ENCODE measurements around the gene SEMA3E. TPM values are rescaled to one million over a fixed set of nuclear protein-coding genes. Genes with fewer than 3 reads are reported as not detected.

Gene SEMA3E
- total RNA-seq, 1 experiment from 2014 or later = 0.20 TPM

GRCh38 chr7:83494683-83495082 is 154.3 kb downstream of the SEMA3E start:
- no peaks in the 10 kb centered on the region for H3K27me3 ChIP-seq (replicated peaks; ENCODE audit: control insufficient read depth, insufficient read depth, low read length)
- no peak overlapping the region for H3K4me3 ChIP-seq (ENCODE audit: low read depth, low read length)
- H3K27me3 Mint-ChIP-seq (ENCODE audit: insufficient read depth, unreplicated experiment) = no peaks in the 10 kb centered on the region
- no peaks in the 10 kb centered on the region for H3K4me1 Mint-ChIP-seq (ENCODE audit: low read depth, unreplicated experiment)
- H3K27ac Mint-ChIP-seq (ENCODE audit: unreplicated experiment) = no peak overlapping the region
- DNase-seq = no peak
- H3K36me3 Mint-ChIP-seq (ENCODE audit: insufficient read depth, unreplicated experiment) = no peaks in the 10 kb centered on the region
- no peaks in the 10 kb centered on the region for H3K9me3 ChIP-seq
- no peaks in the 10 kb centered on the region for H3K9me3 Mint-ChIP-seq (ENCODE audit: unreplicated experiment)
- H3K4me1 ChIP-seq = no peaks in the 10 kb centered on the region
- H3K4me3 Mint-ChIP-seq (ENCODE audit: unreplicated experiment) = no peak overlapping the region
- H3K36me3 ChIP-seq (ENCODE audit: control insufficient read depth, insufficient read depth, low read length) = no peaks in the 10 kb centered on the region
- ChIA-PET CTCF (no interaction called here), POLR2A (no interaction called here)
- TF ChIP-seq, protein P1, sequence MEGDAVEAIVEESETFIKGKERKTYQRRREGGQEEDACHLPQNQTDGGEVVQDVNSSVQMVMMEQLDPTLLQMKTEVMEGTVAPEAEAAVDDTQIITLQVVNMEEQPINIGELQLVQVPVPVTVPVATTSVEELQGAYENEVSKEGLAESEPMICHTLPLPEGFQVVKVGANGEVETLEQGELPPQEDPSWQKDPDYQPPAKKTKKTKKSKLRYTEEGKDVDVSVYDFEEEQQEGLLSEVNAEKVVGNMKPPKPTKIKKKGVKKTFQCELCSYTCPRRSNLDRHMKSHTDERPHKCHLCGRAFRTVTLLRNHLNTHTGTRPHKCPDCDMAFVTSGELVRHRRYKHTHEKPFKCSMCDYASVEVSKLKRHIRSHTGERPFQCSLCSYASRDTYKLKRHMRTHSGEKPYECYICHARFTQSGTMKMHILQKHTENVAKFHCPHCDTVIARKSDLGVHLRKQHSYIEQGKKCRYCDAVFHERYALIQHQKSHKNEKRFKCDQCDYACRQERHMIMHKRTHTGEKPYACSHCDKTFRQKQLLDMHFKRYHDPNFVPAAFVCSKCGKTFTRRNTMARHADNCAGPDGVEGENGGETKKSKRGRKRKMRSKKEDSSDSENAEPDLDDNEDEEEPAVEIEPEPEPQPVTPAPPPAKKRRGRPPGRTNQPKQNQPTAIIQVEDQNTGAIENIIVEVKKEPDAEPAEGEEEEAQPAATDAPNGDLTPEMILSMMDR (IDR thresholded peaks at IDR 0.05; ENCODE audit: insufficient read depth in 1 of 2, low read depth in 1 of 2, low read length in 1 of 2, severe bottlenecking in 1 of 2, unreplicated experiment in 1 of 2) = no peak
- intact Hi-C loops (cut with micrococcal nuclease; ENCODE audit: unreplicated experiment) = no loop called here
- BruUV-seq (replicated peaks) = no TSS peak

GRCh38 chr7:83492802-83493201 is 156.1 kb downstream of the SEMA3E start:
- TF ChIP-seq, protein P1 (IDR thresholded peaks at IDR 0.05; ENCODE audit: insufficient read depth in 1 of 2, low read depth in 1 of 2, low read length in 1 of 2, severe bottlenecking in 1 of 2, unreplicated experiment in 1 of 2) = no peak
- intact Hi-C loops (cut with micrococcal nuclease; ENCODE audit: unreplicated experiment) = no loop called here
- no peak overlapping the region for H3K4me3 ChIP-seq (ENCODE audit: low read depth, low read length)
- Mint-ChIP-seq H3K27ac (ENCODE audit: unreplicated experiment) (no peak overlapping the region), H3K9me3 (ENCODE audit: unreplicated experiment) (no peaks in the 10 kb centered on the region), H3K4me1 (ENCODE audit: low read depth, unreplicated experiment) (no peaks in the 10 kb centered on the region), H3K36me3 (ENCODE audit: insufficient read depth, unreplicated experiment) (no peaks in the 10 kb centered on the region), H3K27me3 (ENCODE audit: insufficient read depth, unreplicated experiment) (peaks cover 3% of the 10 kb centered on the region), H3K4me3 (ENCODE audit: unreplicated experiment) (no peak overlapping the region)
- no peak for DNase-seq
- POLR2A ChIA-PET = no interaction called here
- no peaks in the 10 kb centered on the region for H3K9me3 ChIP-seq
- H3K36me3 ChIP-seq (ENCODE audit: control insufficient read depth, insufficient read depth, low read length) = no peaks in the 10 kb centered on the region
- H3K27me3 ChIP-seq (replicated peaks; ENCODE audit: control insufficient read depth, insufficient read depth, low read length) = no peaks in the 10 kb centered on the region
- no TSS peak for BruUV-seq (replicated peaks)
- H3K4me1 ChIP-seq = no peaks in the 10 kb centered on the region
- CTCF ChIA-PET = no interaction called here

GRCh38 chr7:83487801-83488200 is 161.1 kb downstream of the SEMA3E start:
- BruUV-seq (replicated peaks) = no TSS peak
- TF ChIP-seq, protein P1 (IDR thresholded peaks at IDR 0.05; ENCODE audit: insufficient read depth in 1 of 2, low read depth in 1 of 2, low read length in 1 of 2, severe bottlenecking in 1 of 2, unreplicated experiment in 1 of 2) = no peak
- Histone ChIP-seq H3K4me1 (no peaks in the 10 kb centered on the region), H3K4me3 (ENCODE audit: low read depth, low read length) (no peak overlapping the region), H3K9me3 (no peaks in the 10 kb centered on the region), H3K36me3 (ENCODE audit: control insufficient read depth, insufficient read depth, low read length) (no peaks in the 10 kb centered on the region), H3K27me3 (replicated peaks; ENCODE audit: control insufficient read depth, insufficient read depth, low read length) (no peaks in the 10 kb centered on the region)
- no peaks in the 10 kb centered on the region for H3K4me1 Mint-ChIP-seq (ENCODE audit: low read depth, unreplicated experiment)
- H3K27ac Mint-ChIP-seq (ENCODE audit: unreplicated experiment) = no peak overlapping the region
- no peak for DNase-seq
- peaks cover 21% of the 10 kb centered on the region for H3K27me3 Mint-ChIP-seq (ENCODE audit: insufficient read depth, unreplicated experiment)
- no peaks in the 10 kb centered on the region for H3K9me3 Mint-ChIP-seq (ENCODE audit: unreplicated experiment)
- no peak overlapping the region for H3K4me3 Mint-ChIP-seq (ENCODE audit: unreplicated experiment)
- ChIA-PET CTCF (no interaction called here), POLR2A (no interaction called here)
- intact Hi-C loops (cut with micrococcal nuclease; ENCODE audit: unreplicated experiment) = no loop called here
- H3K36me3 Mint-ChIP-seq (ENCODE audit: insufficient read depth, unreplicated experiment) = no peaks in the 10 kb centered on the region
